Transverse colon (tissue), 4 donors: ENCODE results near the gene STAT5A. TPM values are rescaled to one million over a fixed set of nuclear protein-coding genes. Genes with fewer than 3 reads are reported as not detected.

Experiments used
- DNase-seq: peaks from one replicate; pipeline ENCODE4 v3.0.0-alpha.2; 2019
- H3K27ac ChIP-seq, 4 donors: fragments of 200-600 bp; sonication (generic); 2 replicates each; pipeline ENCODE4 v1.5.1; 2016 to 2018; ENCODE audit warnings: inconsistent platforms in 4 of 4
- H3K27me3 ChIP-seq: fragments of 200-600 bp; sonication (generic); 2 replicates; pipeline ENCODE4 v1.5.1; 2017; ENCODE audit warnings: inconsistent platforms
- H3K36me3 ChIP-seq, 4 donors: fragments of 200-600 bp; sonication (generic); 2 replicates each; pipeline ENCODE4 v1.5.1; 2017 to 2019; ENCODE audit warnings: inconsistent platforms in 4 of 4
- H3K4me1 ChIP-seq, 4 donors: fragments of 200-600 bp; sonication (generic); 2 replicates each; pipeline ENCODE4 v1.5.1; 2017 to 2020; ENCODE audit warnings: inconsistent platforms in 4 of 4
- H3K4me3 ChIP-seq, 4 donors: fragments of 200-600 bp; sonication (generic); 1 replicate in 1 of 4; 2 replicates in 3 of 4; pipeline versions ENCODE4 v1.5.1 to v1.6.1; 2017 to 2019; ENCODE audit warnings: inconsistent platforms in 4 of 4
- H3K9me3 ChIP-seq, 2 donors: fragments of 200-600 bp; sonication (generic); 2 replicates each; pipeline ENCODE4 v1.5.1; 2017 to 2019; ENCODE audit warnings: inconsistent platforms in 2 of 2
- EP300 ChIP-seq: sonication (generic); formaldehyde crosslinking; IDR thresholded peaks from one replicate; pipeline ENCODE4 v1.6.1; 2017; ENCODE audit warnings: antibody characterized with exemption, low read depth
- POLR2A ChIP-seq: fragments of 450-650 bp; IDR thresholded peaks from one replicate; pipeline ENCODE4 v1.6.1; 2016; ENCODE audit warnings: antibody characterized with exemption, mild to moderate bottlenecking, moderate library complexity
- POLR2AphosphoS5 ChIP-seq, 3 donors: sonication (generic); formaldehyde crosslinking; IDR thresholded peaks; one replicate each; pipeline ENCODE4 v1.6.1; 2016; ENCODE audit warnings: antibody characterized with exemption in 3 of 3
- WGBS, 2 donors: methylation state at CpG; one replicate each; pipeline ENCODE4 v1.1.5; 2018; ENCODE audit warnings: low coverage in 1 of 2; 5-methylcytosine and 5-hydroxymethylcytosine counted together
- in situ Hi-C, 4 donors: fragments of 200-750 bp; cut with MboI; loops; one replicate each; pipeline versions ENCODE4 v1.15.0 to v1.15.1; 2017; ENCODE audit warnings: low sequenced_read_pairs in 3 of 4, low pct_ligation_motif_present in 1 of 4, low pct_unique_long_range_greater_than_20kb in 1 of 4
- intact Hi-C: fragments of 100-400 bp; cut with DNase I; formaldehyde crosslinking; loops from one replicate; pipeline ENCODE4 v1.15.1; 2023; ENCODE audit warnings: low total_unique reads
- total RNA-seq, 4 donors: library from RNA; depleted of rRNA; stranded (reverse); fragments of >200 nt; gene quantifications; one replicate each; pipeline ENCODE4 v1.1.0, GENCODE V29; 2016
- TF ChIP-seq, protein P1 (sequence below), 5 experiments: fragments of 200-600 bp in 3 of 5; fragments of 450-650 bp in 2 of 5; sonication (generic) in 3 of 5; IDR thresholded peaks; 1 replicate in 2 of 5; 2 replicates in 3 of 5; pipeline ENCODE4 v1.5.1; 2016 to 2017; ENCODE audit warnings: antibody characterized with exemption in 5 of 5, inconsistent platforms in 3 of 5, mild to moderate bottlenecking in 2 of 5, moderate library complexity in 1 of 5

Gene STAT5A
- total RNA-seq, 4 donors from 2014 or later = 36.2 to 93.7 (median 50.3) TPM

DNA sequence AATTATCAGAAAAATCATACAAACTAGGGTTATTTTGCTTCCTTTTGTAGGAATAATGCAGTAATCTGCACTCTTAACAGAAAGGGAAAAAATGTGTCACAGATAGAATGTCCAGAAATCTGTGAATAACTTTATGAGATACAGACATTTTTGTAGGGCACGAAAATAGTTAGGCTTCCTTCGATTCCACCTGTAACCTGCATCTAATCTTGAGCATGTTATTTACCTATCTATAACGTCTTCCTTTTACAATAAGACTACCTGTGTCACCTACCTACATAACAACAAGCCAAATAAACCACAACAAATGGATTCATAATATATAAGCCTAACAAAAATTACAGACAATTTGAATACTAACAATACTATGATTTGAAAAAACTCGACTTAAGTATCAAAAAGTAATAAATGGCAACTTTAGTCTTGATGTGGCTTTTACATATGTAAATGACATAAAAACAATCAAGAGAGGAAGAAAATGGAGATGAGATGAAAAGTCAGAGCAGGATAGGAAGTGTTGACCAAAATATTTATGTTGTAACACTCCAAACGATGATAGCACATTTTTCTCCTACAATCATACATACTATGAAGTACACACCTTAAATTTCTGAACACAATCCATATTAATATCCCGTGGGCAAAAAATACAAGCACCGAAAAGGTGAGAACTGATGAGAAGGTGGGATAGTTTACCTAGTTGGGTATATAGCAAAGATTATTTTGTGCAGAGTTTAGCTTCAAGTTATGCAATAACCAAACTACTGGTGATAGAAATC is 14.6 kb upstream of the STAT5A start:
- TF ChIP-seq POLR2AphosphoS5 (IDR thresholded peaks at IDR 0.05) = no peak
- no peak for TF ChIP-seq EP300
- no peak for TF ChIP-seq POLR2A
- TF ChIP-seq, protein P1, sequence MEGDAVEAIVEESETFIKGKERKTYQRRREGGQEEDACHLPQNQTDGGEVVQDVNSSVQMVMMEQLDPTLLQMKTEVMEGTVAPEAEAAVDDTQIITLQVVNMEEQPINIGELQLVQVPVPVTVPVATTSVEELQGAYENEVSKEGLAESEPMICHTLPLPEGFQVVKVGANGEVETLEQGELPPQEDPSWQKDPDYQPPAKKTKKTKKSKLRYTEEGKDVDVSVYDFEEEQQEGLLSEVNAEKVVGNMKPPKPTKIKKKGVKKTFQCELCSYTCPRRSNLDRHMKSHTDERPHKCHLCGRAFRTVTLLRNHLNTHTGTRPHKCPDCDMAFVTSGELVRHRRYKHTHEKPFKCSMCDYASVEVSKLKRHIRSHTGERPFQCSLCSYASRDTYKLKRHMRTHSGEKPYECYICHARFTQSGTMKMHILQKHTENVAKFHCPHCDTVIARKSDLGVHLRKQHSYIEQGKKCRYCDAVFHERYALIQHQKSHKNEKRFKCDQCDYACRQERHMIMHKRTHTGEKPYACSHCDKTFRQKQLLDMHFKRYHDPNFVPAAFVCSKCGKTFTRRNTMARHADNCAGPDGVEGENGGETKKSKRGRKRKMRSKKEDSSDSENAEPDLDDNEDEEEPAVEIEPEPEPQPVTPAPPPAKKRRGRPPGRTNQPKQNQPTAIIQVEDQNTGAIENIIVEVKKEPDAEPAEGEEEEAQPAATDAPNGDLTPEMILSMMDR (IDR thresholded peaks at IDR 0.05) = no peak
- Histone ChIP-seq H3K9me3 (no peaks in the 10 kb centered on the region), H3K4me1 (peaks cover 0 to 70% (median 33%) of the 10 kb centered on the region in 4 donors), H3K27me3 (no peaks in the 10 kb centered on the region), H3K27ac (peak overlapping the region in 3 of 4 donors; percentile 19 to 44 (median 22)), H3K4me3 (no peak overlapping the region), H3K36me3 (no peaks in the 10 kb centered on the region)
- no peak for DNase-seq
- in situ Hi-C loops (no loop called here), intact Hi-C loops (no loop called here)
- 57 to 60% methylated on average over 7 of the region's 7 CpGs for WGBS, 2 donors

DNA sequence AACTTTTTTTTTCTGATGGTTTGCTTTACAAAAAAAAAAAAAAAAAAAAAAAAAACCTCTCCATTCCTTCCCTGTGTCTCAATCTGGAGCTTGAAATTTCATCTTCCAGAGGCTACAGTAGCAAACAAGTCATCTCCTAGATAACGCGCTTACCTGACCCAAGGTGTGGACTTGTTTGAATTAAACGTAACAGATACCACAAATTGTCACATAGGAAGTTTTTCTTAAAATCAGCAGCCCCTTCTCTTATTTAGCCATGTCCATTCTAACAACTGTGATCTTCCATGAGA is 14.1 kb upstream of the STAT5A start:
- no peaks in the 10 kb centered on the region for H3K36me3 ChIP-seq
- no peaks in the 10 kb centered on the region for H3K27me3 ChIP-seq
- WGBS, 2 donors = 81 to 82% methylated on average over 3 of the region's 3 CpGs
- no peak overlapping the region for H3K4me3 ChIP-seq
- no peaks in the 10 kb centered on the region for H3K9me3 ChIP-seq
- intact Hi-C loops = no loop called here
- DNase-seq = no peak
- peaks cover 0 to 65% (median 33%) of the 10 kb centered on the region in 4 donors for H3K4me1 ChIP-seq
- in situ Hi-C loops = no loop called here
- H3K27ac ChIP-seq = peak overlapping the region in 3 of 4 donors; percentile 91 to 97 (median 92)
- TF ChIP-seq POLR2AphosphoS5 (IDR thresholded peaks at IDR 0.05) = no peak
- TF ChIP-seq POLR2A = no peak
- TF ChIP-seq, protein P1 (IDR thresholded peaks at IDR 0.05) = no peak
- TF ChIP-seq EP300 = no peak

DNA sequence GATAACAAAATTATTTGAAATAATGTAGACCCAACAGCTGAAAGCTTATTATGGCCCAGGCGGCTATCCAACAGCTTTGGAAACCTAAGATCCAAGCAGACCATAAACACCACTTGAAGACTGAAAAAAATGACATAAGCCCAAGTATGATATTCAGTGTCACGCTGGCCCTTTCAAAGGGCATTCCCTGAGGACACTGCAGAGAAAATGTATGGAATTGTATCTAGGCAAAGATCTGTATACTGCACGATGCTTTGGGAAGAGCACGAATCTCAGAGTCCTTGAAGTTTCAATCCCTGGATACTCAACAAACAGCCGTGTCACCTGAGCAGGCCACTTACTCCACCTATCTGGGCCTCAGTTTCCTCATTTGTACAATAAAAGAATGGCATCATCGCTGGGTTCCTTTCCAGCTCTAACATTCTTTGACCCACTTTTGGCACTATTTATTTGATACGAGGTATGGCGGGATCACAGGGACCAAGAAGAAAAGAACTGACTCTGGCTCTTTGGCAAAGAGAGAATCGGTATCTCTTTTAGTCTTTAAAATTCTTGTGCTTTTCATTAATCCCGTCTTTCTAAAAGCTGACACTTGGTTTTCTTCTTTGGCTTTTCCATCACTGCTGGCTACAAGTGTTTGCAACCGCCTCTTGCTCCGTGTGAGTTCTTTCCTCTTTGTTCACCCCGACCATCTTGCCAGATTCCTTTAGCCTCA is 13.3 kb upstream of the STAT5A start:
- Histone ChIP-seq H3K27me3 (no peaks in the 10 kb centered on the region), H3K4me3 (peak overlapping the region; percentile 87 to 100 (median 94)), H3K36me3 (no peaks in the 10 kb centered on the region), H3K4me1 (peaks cover 0 to 57% (median 29%) of the 10 kb centered on the region in 4 donors), H3K27ac (peak overlapping the region; percentile 89 to 97 (median 92)), H3K9me3 (no peaks in the 10 kb centered on the region)
- TF ChIP-seq POLR2A (no peak), POLR2AphosphoS5 (IDR thresholded peaks at IDR 0.05) (no peak), EP300 (no peak)
- TF ChIP-seq, protein P1 (IDR thresholded peaks at IDR 0.05) = no peak
- in situ Hi-C loops = no loop called here
- DNase-seq = no peak
- intact Hi-C loops = no loop called here
- 8 to 12% methylated on average over 7 to 13 of the region's 13 CpGs for WGBS, 2 donors

DNA sequence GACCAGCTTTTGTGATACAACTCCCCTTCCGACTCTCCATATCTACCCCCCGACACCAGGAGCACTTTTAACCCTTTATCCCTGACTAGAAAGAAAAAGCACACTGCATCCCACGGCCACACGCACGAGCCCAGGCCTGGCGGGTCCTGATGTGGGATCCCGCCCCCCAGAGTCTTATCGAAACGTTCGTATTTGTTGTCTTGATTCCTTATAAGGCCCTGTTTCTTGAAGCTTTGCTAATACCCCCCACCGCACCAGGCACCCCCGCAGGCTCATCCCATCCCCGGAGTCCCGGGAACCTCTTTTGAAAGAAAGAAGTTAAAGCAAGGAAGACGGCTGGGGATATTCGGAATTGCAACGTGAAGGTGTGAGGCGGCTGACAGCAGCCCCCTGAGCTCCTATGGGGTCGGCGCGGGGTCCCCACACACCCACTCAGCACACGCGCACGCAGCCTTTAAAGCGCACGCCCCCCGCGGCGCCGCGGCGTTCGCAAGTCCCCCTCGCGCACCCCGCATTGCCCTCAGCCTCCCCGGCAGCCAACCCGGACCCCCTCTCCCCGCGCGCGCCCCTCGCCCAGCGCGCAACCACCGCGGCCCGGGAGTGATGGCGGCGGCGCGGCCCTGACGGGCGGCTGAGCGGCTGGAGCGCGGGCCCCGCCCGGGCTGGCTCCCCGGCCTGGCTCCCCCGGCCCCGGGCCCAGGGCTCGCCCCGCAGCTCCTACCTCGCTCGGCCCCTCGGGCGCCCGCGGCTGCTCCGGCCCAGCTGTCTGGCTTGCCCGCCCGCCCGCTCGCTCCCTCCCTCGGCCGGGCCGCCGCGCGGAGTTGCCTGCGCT is 12.6 kb upstream of the STAT5A start:
- no peak for TF ChIP-seq EP300
- no peak for TF ChIP-seq POLR2A
- peak in 1 of 3 donors; percentile 55 for TF ChIP-seq POLR2AphosphoS5 (IDR thresholded peaks at IDR 0.05)
- in situ Hi-C loops = no loop called here
- H3K27ac ChIP-seq = peak overlapping the region; percentile 89 to 97 (median 92)
- 0 to 1% methylated on average over 2 to 39 of the region's 82 CpGs for WGBS, 2 donors
- no peaks in the 10 kb centered on the region for H3K36me3 ChIP-seq
- intact Hi-C loops = no loop called here
- peak overlapping the region; percentile 87 to 100 (median 94) for H3K4me3 ChIP-seq
- H3K4me1 ChIP-seq = peaks cover 0 to 55% (median 25%) of the 10 kb centered on the region in 4 donors
- no peaks in the 10 kb centered on the region for H3K27me3 ChIP-seq
- peak; percentile 19 for DNase-seq
- H3K9me3 ChIP-seq = no peaks in the 10 kb centered on the region
